ENCODE measurements around the gene GNA14.

GRCh38 chr9:77516781-77517180, 131.3 kb downstream of the GNA14 start:
- TF ChIP-seq CTCF (IDR thresholded peaks at IDR 0.05) (no peak), POLR2AphosphoS5 (IDR thresholded peaks at IDR 0.05) (no peak)

Data from breast epithelium (tissue), 3 donors.